B cell (primary cell): Measurements from ENCODE around the gene ANAPC4. TPM values are rescaled to one million over a fixed set of nuclear protein-coding genes. Genes with fewer than 3 reads are reported as not detected.
A peak's percentile ranks its signal among the peaks of the same experiment; 100 is the strongest.

ENCODE experiments used
- ATAC-seq: fragments of 200-7000 bp; cut with Tn5 transposase; one replicate; pipeline ENCODE4 v1.10.0; 2021; ENCODE audit warnings: low read depth, mild to moderate bottlenecking, moderate number of reproducible peaks, moderate library complexity
- CTCF ChIA-PET: fragments of 350-600 bp; sonication (Branson Sonifier 250); formaldehyde crosslinking; loops from one replicate; lab custom pipeline; 2021; ENCODE audit warnings: antibody characterized with exemption, inconsistent platforms; lab: Charles Lee
- POLR2A ChIA-PET: fragments of 350-600 bp; sonication (Branson Sonifier 250); formaldehyde crosslinking; loops from one replicate; lab custom pipeline; 2021; ENCODE audit warnings: antibody characterized with exemption; lab: Charles Lee
- DNase-seq: peaks from one replicate; pipeline ENCODE4 v3.0.0; 2013
- H2AFZ ChIP-seq: 2 replicates; pipeline ENCODE4 v1.6.1; 2012; ENCODE audit warnings: mild to moderate bottlenecking, low read depth, low read length; ENCODE audit not compliant: insufficient read depth, poor library complexity, severe bottlenecking
- H3K27ac ChIP-seq, 2 donors: 1 replicate in 1 of 2; 2 replicates in 1 of 2; pipeline ENCODE4 v1.5.1; 2012 to 2013; ENCODE audit warnings: low read length in 2 of 2, mild to moderate bottlenecking in 2 of 2, moderate library complexity in 1 of 2
- H3K27me3 ChIP-seq, 4 experiments: fragments of 200-600 bp in 1 of 4; sonication (generic) in 1 of 4; replicated peaks in 1 of 4; 1 replicate in 2 of 4; 2 replicates in 2 of 4; pipeline versions ENCODE4 v1.6.1 to v1.7.0; 2013 to 2016; ENCODE audit warnings: low read length in 3 of 4, mild to moderate bottlenecking in 2 of 4, mixed read lengths in 1 of 4, moderate library complexity in 1 of 4; ENCODE audit not compliant: insufficient read depth in 4 of 4, control insufficient read depth in 3 of 4; ENCODE audit errors: control extremely low read depth in 1 of 4
- H3K36me3 ChIP-seq, 2 experiments: replicated peaks in 1 of 2; 1 replicate in 1 of 2; 2 replicates in 1 of 2; pipeline versions ENCODE4 v1.6.1 to v1.7.1; 2013; ENCODE audit warnings: low read length in 1 of 2; ENCODE audit not compliant: insufficient read depth in 2 of 2, control insufficient read depth in 1 of 2; ENCODE audit errors: control extremely low read depth in 1 of 2, extremely low read depth in 1 of 2
- H3K4me1 ChIP-seq, 2 donors: fragments of 200-600 bp in 1 of 2; sonication (generic) in 1 of 2; 1 replicate in 1 of 2; 2 replicates in 1 of 2; pipeline versions ENCODE4 v1.5.1 to v1.6.1; 2013 to 2017; ENCODE audit warnings: low read length in 2 of 2; ENCODE audit not compliant: control insufficient read depth in 2 of 2, insufficient read depth in 2 of 2
- H3K4me2 ChIP-seq: replicated peaks from 2 replicates; pipeline ENCODE3; 2012; ENCODE audit warnings: mild to moderate bottlenecking, low read depth, low read length; ENCODE audit not compliant: poor library complexity, severe bottlenecking
- H3K4me3 ChIP-seq, 5 experiments: fragments of 200-600 bp in 1 of 5; sonication (generic) in 1 of 5; 1 replicate in 3 of 5; 2 replicates in 2 of 5; pipeline versions ENCODE4 v1.5.1 to v1.7.0; 2011 to 2016; ENCODE audit warnings: low read length in 4 of 5, mild to moderate bottlenecking in 4 of 5, low read depth in 2 of 5, control low read depth in 1 of 5, moderate library complexity in 1 of 5; ENCODE audit not compliant: insufficient read depth in 1 of 5; ENCODE audit errors: control extremely low read depth in 1 of 5, extremely low read depth in 1 of 5
- H3K79me2 ChIP-seq: fragments of 200-600 bp; sonication (generic); one replicate; pipeline ENCODE4 v1.6.0; 2016; ENCODE audit warnings: low read length; ENCODE audit not compliant: control insufficient read depth, insufficient read depth
- H3K9ac ChIP-seq: fragments of 200-600 bp; sonication (generic); 2 replicates; pipeline ENCODE4 v1.6.1; 2017; ENCODE audit warnings: mild to moderate bottlenecking, low read length, moderate library complexity
- H3K9me3 ChIP-seq, 3 donors: one replicate each; pipeline versions ENCODE4 v1.6.1 to v1.7.1; 2013; ENCODE audit warnings: low read length in 2 of 3; ENCODE audit not compliant: control insufficient read depth in 2 of 3, insufficient read depth in 1 of 3; ENCODE audit errors: control extremely low read depth in 1 of 3
- H4K20me1 ChIP-seq: 2 replicates; pipeline ENCODE4 v1.6.0; 2012; ENCODE audit warnings: mild to moderate bottlenecking, low read length; ENCODE audit not compliant: insufficient read depth, control insufficient read depth, poor library complexity, severe bottlenecking
- H3K27ac Mint-ChIP-seq: one replicate; pipeline ENCODE4 v1.8.0; 2021; ENCODE audit warnings: mixed read lengths
- H3K27me3 Mint-ChIP-seq: one replicate; pipeline ENCODE4 v1.8.0; 2021; ENCODE audit warnings: mixed read lengths
- H3K4me1 Mint-ChIP-seq: one replicate; pipeline ENCODE4 v1.8.0; 2021; ENCODE audit warnings: mixed read lengths
- H3K4me3 Mint-ChIP-seq: one replicate; pipeline ENCODE4 v1.8.0; 2021; ENCODE audit warnings: mixed read lengths
- H3K9me3 Mint-ChIP-seq: one replicate; pipeline ENCODE4 v1.8.0; 2022; ENCODE audit warnings: mixed read lengths; ENCODE audit not compliant: insufficient read depth
- CTCF ChIP-seq: fragments of 200-600 bp; IDR thresholded peaks from one replicate; pipeline ENCODE4 v1.8.0; 2022; ENCODE audit warnings: antibody characterized with exemption, mild to moderate bottlenecking
- EZH2 ChIP-seq: IDR thresholded peaks from 2 replicates; pipeline ENCODE4 v1.6.1; 2012; ENCODE audit warnings: borderline replicate concordance, low read depth, mild to moderate bottlenecking, moderate library complexity, low read length; ENCODE audit not compliant: insufficient read depth, poor library complexity, severe bottlenecking
- WGBS: methylation state at CpG from one replicate; pipeline ENCODE4 v1.1.5; 2013; ENCODE audit warnings: missing lambda C conversion rate; ENCODE audit not compliant: insufficient coverage; 5-methylcytosine and 5-hydroxymethylcytosine counted together
- intact Hi-C: fragments of 100-400 bp; cut with micrococcal nuclease; formaldehyde crosslinking; loops from one replicate; pipeline ENCODE4 v1.10.0; 2022
- polyA plus RNA-seq: library from polyadenylated mRNA; depleted of rRNA; stranded (reverse); fragments of >200 nt; gene quantifications from 2 replicates; pipeline ENCODE4 v1.2.3, GENCODE V29; 2012
- total RNA-seq, 2 donors: library from RNA; stranded (reverse); fragments of 120-200 nt in 1 of 2; gene quantifications; 1 replicate in 1 of 2; 2 replicates in 1 of 2; pipeline versions ENCODE4 v1.2.3 to v1.2.4, GENCODE V29; 2013 to 2022

The ANAPC4 gene
- total and polyA plus RNA-seq, 2 donors (not counting 1 experiment from before 2014, with no cell fraction given), result 18.4 to 52.6 TPM

GRCh38 chr4:25378437-25378743, 1.3 kb downstream of the ANAPC4 start:
- CTCF ChIA-PET, result interaction anchor here (1.9 to 2.4 kb wide), 3 partner anchors 11 to 144 kb away, joined by 7 to 14 read pairs (median 13); partner anchors contain the start of genes PI4K2B and ZCCHC4
- Mint-ChIP-seq H3K9me3 (no peaks in the 10 kb centered on the region), H3K4me3 (no peak overlapping the region), H3K27ac (no peak overlapping the region), H3K4me1 (peaks cover 9% of the 10 kb centered on the region), H3K27me3 (no peaks in the 10 kb centered on the region)
- no peak overlapping the region for H2AFZ ChIP-seq
- H4K20me1 ChIP-seq, result no peaks in the 10 kb centered on the region
- H3K27ac ChIP-seq, result peak overlapping the region in 1 of 2 donors; percentile 1
- no peak for ATAC-seq
- H3K36me3 ChIP-seq, result peaks cover 0 to 3% of the 10 kb centered on the region in 2 experiments
- H3K4me2 ChIP-seq, result peak overlapping the region; percentile 88
- H3K4me3 ChIP-seq, result peak overlapping the region in 1 of 5 experiments; percentile 90
- no peak for DNase-seq
- POLR2A ChIA-PET, result interaction anchor here (1.2 kb wide), 1 partner anchor 66 kb away, joined by 4 read pairs; the partner anchor contains the start of gene ZCCHC4
- TF ChIP-seq CTCF, result no peak
- TF ChIP-seq EZH2, result no peak
- 100% methylated on average over 6 of the region's 6 CpGs for WGBS
- no peaks in the 10 kb centered on the region for H3K9me3 ChIP-seq
- intact Hi-C loops, result no loop called here
- H3K9ac ChIP-seq, result no peak overlapping the region
- no peaks in the 10 kb centered on the region for H3K27me3 ChIP-seq
- peaks cover 15 to 23% of the 10 kb centered on the region in 2 donors for H3K4me1 ChIP-seq
- H3K79me2 ChIP-seq, result peaks cover 18% of the 10 kb centered on the region

DNA sequence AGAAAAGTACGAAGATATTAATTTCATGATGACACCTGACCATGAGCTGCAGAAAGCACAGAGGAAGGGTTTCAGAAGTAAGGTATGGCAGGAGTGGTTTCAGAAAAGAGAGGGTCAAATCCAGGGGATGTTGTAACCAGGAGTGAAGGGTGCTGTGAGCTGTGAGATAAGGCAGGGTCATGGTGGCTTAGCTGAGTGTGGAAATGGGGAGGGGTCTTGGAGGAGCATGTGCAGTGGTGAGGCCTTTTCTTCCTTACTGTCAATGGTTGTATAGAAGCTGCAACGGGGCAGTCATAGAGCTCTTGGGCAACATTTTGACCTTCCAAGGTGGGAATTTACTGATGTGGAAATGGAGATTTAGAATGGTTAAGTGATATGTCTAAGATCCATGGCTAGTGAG, 2.5 kb downstream of the ANAPC4 start:
- intact Hi-C loops, result no loop called here
- H3K27ac ChIP-seq, result no peak overlapping the region
- WGBS, result 100% methylated on average over 2 of the region's 2 CpGs
- ChIA-PET CTCF (no interaction called here), POLR2A (no interaction called here)
- H3K9me3 ChIP-seq, result no peaks in the 10 kb centered on the region
- H3K4me3 ChIP-seq, result no peak overlapping the region
- no peak overlapping the region for H3K27ac Mint-ChIP-seq
- peaks cover 2 to 10% of the 10 kb centered on the region in 2 experiments for H3K36me3 ChIP-seq
- no peaks in the 10 kb centered on the region for H3K27me3 Mint-ChIP-seq
- ATAC-seq (no peak), DNase-seq (no peak)
- TF ChIP-seq EZH2 (no peak), CTCF (no peak)
- H3K4me1 ChIP-seq, result peaks cover 15 to 23% of the 10 kb centered on the region in 2 donors
- H3K4me3 Mint-ChIP-seq, result no peak overlapping the region
- H3K9ac ChIP-seq, result no peak overlapping the region
- H4K20me1 ChIP-seq, result no peaks in the 10 kb centered on the region
- no peak overlapping the region for H2AFZ ChIP-seq
- no peaks in the 10 kb centered on the region for H3K27me3 ChIP-seq
- peaks cover 9% of the 10 kb centered on the region for H3K4me1 Mint-ChIP-seq
- H3K9me3 Mint-ChIP-seq, result no peaks in the 10 kb centered on the region
- peaks cover 18% of the 10 kb centered on the region for H3K79me2 ChIP-seq
- H3K4me2 ChIP-seq, result no peak overlapping the region
